ENCODE data around the gene DAGLA. TPM values are rescaled to one million over a fixed set of nuclear protein-coding genes. Genes with fewer than 3 reads are reported as not detected.

Gene DAGLA
- total and polyA plus RNA-seq, 2 donors (not counting 3 experiments of a cell fraction or from before 2014, with no cell fraction given) = 2.5 to 4.7 TPM

DNA sequence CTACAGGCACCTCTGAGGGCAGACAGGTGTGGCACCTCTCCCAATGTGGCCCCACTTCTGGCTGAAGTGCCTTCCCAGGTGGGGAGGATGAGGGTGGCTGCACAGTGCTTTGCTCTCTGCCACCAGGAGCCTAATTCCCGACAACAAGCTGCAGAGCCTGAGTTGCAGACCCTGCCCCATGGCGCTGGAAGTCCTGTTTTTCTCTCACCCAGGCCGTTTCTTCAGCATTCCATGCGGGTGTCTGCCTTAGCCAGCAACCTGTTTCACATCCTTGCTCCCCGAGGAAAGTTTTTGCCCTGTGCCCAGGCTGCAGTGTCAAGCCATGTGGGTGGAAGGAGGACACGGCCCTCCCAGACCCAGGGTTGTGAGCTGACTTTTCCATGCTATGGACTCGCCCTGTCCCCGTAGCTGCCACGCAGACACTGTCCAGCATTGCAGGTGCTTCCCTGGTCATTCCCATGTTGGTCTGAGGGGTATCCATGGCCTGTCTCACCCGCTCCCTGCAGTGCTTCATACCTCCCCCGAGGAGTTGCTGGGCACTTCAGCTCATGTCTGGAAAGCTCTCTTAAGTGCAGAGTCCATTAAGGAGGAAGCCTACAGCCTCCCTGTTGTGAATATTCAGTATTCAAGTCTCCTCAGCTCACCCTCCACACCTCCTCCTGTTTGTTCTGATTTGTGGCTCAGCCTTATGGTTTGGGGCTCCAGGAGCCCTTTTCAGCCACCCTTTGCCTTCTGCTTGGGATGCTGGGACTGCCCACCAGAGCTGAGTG, 2.9 kb downstream of the DAGLA start:
- no peaks in the 10 kb centered on the region for H3K79me2 ChIP-seq (ENCODE audit: control insufficient read depth, insufficient read depth, low read length)
- H4K20me1 ChIP-seq (replicated peaks; ENCODE audit: control insufficient read depth, extremely low read depth, insufficient read depth, low read length) = no peaks in the 10 kb centered on the region
- POLR2A ChIA-PET = no interaction called here
- TF ChIP-seq GATA2 (IDR thresholded peaks at IDR 0.05; ENCODE audit: insufficient read depth, insufficient read length, low read depth, low read length) (no peak), POLR2AphosphoS5 (IDR thresholded peaks at IDR 0.05; ENCODE audit: insufficient read depth, low read depth, low read length) (no peak), POLR2A (IDR thresholded peaks at IDR 0.05; ENCODE audit: low read depth, low read length) (no peak), FOS (IDR thresholded peaks at IDR 0.05; ENCODE audit: borderline replicate concordance, insufficient read depth, low read length) (no peak), JUN (IDR thresholded peaks at IDR 0.05; ENCODE audit: borderline replicate concordance, insufficient read depth, insufficient read length, low read depth) (no peak), MYC (IDR thresholded peaks at IDR 0.05; ENCODE audit: low read depth, low read length) (no peak), EZH2 (IDR thresholded peaks at IDR 0.05; ENCODE audit: borderline replicate concordance, low read depth, low read length, severe bottlenecking) (no peak)
- TF ChIP-seq, protein P1, sequence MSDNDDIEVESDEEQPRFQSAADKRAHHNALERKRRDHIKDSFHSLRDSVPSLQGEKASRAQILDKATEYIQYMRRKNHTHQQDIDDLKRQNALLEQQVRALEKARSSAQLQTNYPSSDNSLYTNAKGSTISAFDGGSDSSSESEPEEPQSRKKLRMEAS (IDR thresholded peaks at IDR 0.05; ENCODE audit: insufficient read depth, insufficient read length) = no peak
- TF ChIP-seq, protein P2, sequence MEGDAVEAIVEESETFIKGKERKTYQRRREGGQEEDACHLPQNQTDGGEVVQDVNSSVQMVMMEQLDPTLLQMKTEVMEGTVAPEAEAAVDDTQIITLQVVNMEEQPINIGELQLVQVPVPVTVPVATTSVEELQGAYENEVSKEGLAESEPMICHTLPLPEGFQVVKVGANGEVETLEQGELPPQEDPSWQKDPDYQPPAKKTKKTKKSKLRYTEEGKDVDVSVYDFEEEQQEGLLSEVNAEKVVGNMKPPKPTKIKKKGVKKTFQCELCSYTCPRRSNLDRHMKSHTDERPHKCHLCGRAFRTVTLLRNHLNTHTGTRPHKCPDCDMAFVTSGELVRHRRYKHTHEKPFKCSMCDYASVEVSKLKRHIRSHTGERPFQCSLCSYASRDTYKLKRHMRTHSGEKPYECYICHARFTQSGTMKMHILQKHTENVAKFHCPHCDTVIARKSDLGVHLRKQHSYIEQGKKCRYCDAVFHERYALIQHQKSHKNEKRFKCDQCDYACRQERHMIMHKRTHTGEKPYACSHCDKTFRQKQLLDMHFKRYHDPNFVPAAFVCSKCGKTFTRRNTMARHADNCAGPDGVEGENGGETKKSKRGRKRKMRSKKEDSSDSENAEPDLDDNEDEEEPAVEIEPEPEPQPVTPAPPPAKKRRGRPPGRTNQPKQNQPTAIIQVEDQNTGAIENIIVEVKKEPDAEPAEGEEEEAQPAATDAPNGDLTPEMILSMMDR (IDR thresholded peaks at IDR 0.05; ENCODE audit: extremely low read depth in 1 of 2, insufficient read depth in 1 of 2, low read depth in 1 of 2, low read length in 2 of 2) = no peak
- no peak overlapping the region for H3K4me3 ChIP-seq (replicated peaks in 1 of 3; ENCODE audit: insufficient read depth in 1 of 3, low read depth in 1 of 3, low read length in 3 of 3)
- peaks cover 4 to 6% of the 10 kb centered on the region in 2 experiments for H3K27me3 ChIP-seq (ENCODE audit: control insufficient read depth in 2 of 2, insufficient read depth in 2 of 2, low read length in 2 of 2)
- no peaks in the 10 kb centered on the region for H3K9me3 ChIP-seq (replicated peaks; ENCODE audit: control insufficient read depth, insufficient read depth, low read length)
- H3K4me1 ChIP-seq (ENCODE audit: control insufficient read depth, extremely low read depth, insufficient read depth, low read length) = peaks cover 16% of the 10 kb centered on the region
- H2AFZ ChIP-seq (ENCODE audit: low read depth, low read length) = no peak overlapping the region
- DNase-seq (ENCODE audit: low read depth, low spot score) (no peak), FAIRE-seq (no peak)
- no peak overlapping the region for H3K4me2 ChIP-seq (ENCODE audit: insufficient read depth, low read length)
- H3K36me3 ChIP-seq (ENCODE audit: control insufficient read depth in 2 of 2, extremely low read depth in 1 of 2, insufficient read depth in 2 of 2, low read length in 2 of 2) = no peaks in the 10 kb centered on the region
- no peaks in the 10 kb centered on the region for H3K9me1 ChIP-seq (replicated peaks; ENCODE audit: control insufficient read depth, extremely low read depth, insufficient read depth, low read length)
- no peak overlapping the region for H3K27ac ChIP-seq (ENCODE audit: insufficient read depth, low read depth, low read length)
- BruUV-seq (replicated peaks) = no TSS peak
- CTCF ChIA-PET = interaction anchor here (1.2 to 2.8 kb wide), 6 partner anchors 12 to 237 kb away, joined by 3 to 25 read pairs (median 6); no protein-coding TSS in a partner anchor
- H3K9ac ChIP-seq (replicated peaks; ENCODE audit: extremely low read depth, insufficient read depth, low read length) = no peak overlapping the region
- intact Hi-C loops (cut with micrococcal nuclease) = loop anchor here (2.0 to 5.0 kb wide), 3 partner anchors 14 to 101 kb away; partner anchors contain the start of gene SYT7
- dilution Hi-C loops (cut with MboI; ENCODE audit: extremely low pct_ligation_motif_present, low sequenced_read_pairs) = no loop called here

Measured in endothelial cell of umbilical vein (primary cell).